Neural cell (in vitro differentiated cells): ENCODE measurements around the gene ISOC2.

Experiments used
- EP300 ChIP-seq: fragments of 450-650 bp; conservative IDR thresholded peaks from 2 replicates; pipeline ENCODE4 v1.6.1; 2014; ENCODE audit warnings: antibody characterized with exemption, mild to moderate bottlenecking, moderate library complexity; ENCODE audit not compliant: poor library complexity, severe bottlenecking
- EZH2 ChIP-seq: fragments of 200-600, 300-800 bp; shearing (Covaris generic), sonication (generic); IDR thresholded peaks from 2 replicates; pipeline ENCODE4 v1.6.1; 2014; ENCODE audit warnings: antibody characterized with exemption, low read length, borderline replicate concordance, mild to moderate bottlenecking; ENCODE audit not compliant: insufficient read depth, poor library complexity, severe bottlenecking
- MXI1 ChIP-seq: fragments of 450-650 bp; conservative IDR thresholded peaks from 2 replicates; pipeline ENCODE4 v1.6.1; 2014; ENCODE audit warnings: antibody characterized with exemption, mild to moderate bottlenecking; ENCODE audit not compliant: poor library complexity, severe bottlenecking
- POLR2AphosphoS5 ChIP-seq: IDR thresholded peaks from 2 replicates; pipeline ENCODE4 v1.6.1; 2012
- REST ChIP-seq: IDR thresholded peaks from 2 replicates; pipeline ENCODE4 v1.6.1; 2012; ENCODE audit warnings: borderline replicate concordance
- SMC3 ChIP-seq: fragments of 450-650 bp; conservative IDR thresholded peaks from 2 replicates; pipeline ENCODE4 v1.6.1; 2014; ENCODE audit warnings: antibody characterized with exemption, mild to moderate bottlenecking, moderate library complexity; ENCODE audit not compliant: poor library complexity
- TAF1 ChIP-seq: IDR thresholded peaks from 2 replicates; pipeline ENCODE4 v1.6.1; 2012; ENCODE audit warnings: low read depth
- TF ChIP-seq, protein P1 (sequence below): fragments of 450-650 bp; IDR thresholded peaks from 2 replicates; pipeline ENCODE4 v1.5.1; 2014; ENCODE audit warnings: antibody characterized with exemption, mild to moderate bottlenecking, moderate library complexity; ENCODE audit not compliant: poor library complexity, severe bottlenecking

GRCh38 chr19:55490478-55491432 is 29.3 kb upstream of the ISOC2 start:
- no peak for TF ChIP-seq EZH2
- TF ChIP-seq, protein P1, sequence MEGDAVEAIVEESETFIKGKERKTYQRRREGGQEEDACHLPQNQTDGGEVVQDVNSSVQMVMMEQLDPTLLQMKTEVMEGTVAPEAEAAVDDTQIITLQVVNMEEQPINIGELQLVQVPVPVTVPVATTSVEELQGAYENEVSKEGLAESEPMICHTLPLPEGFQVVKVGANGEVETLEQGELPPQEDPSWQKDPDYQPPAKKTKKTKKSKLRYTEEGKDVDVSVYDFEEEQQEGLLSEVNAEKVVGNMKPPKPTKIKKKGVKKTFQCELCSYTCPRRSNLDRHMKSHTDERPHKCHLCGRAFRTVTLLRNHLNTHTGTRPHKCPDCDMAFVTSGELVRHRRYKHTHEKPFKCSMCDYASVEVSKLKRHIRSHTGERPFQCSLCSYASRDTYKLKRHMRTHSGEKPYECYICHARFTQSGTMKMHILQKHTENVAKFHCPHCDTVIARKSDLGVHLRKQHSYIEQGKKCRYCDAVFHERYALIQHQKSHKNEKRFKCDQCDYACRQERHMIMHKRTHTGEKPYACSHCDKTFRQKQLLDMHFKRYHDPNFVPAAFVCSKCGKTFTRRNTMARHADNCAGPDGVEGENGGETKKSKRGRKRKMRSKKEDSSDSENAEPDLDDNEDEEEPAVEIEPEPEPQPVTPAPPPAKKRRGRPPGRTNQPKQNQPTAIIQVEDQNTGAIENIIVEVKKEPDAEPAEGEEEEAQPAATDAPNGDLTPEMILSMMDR = no peak
- TF ChIP-seq REST = no peak
- no peak for TF ChIP-seq SMC3
- no peak for TF ChIP-seq POLR2AphosphoS5
- no peak for TF ChIP-seq EP300
- TF ChIP-seq MXI1 = no peak
- TF ChIP-seq TAF1 = no peak
